Stimulated activated CD8-positive, alpha-beta memory T cell treated with anti-CD3 and anti-CD28 coated beads, Interleukin-4, amount 100 ng/mL, for 1 hour (primary cell): Measurements from ENCODE around the gene TANC2.
A peak's percentile ranks its signal among the peaks of the same experiment; 100 is the strongest.
"Not testable (repeated sequence)": the region's sequence is repeated elsewhere in the genome, so short reads cannot be mapped to it uniquely, and the experiment has no call there.

Source experiments
- DNase-seq, 2 donors: peaks; one replicate each; pipeline ENCODE4 v3.0.0-alpha.2; 2020; ENCODE audit warnings: low read depth in 2 of 2, low spot score in 1 of 2

The TANC2 gene

DNA sequence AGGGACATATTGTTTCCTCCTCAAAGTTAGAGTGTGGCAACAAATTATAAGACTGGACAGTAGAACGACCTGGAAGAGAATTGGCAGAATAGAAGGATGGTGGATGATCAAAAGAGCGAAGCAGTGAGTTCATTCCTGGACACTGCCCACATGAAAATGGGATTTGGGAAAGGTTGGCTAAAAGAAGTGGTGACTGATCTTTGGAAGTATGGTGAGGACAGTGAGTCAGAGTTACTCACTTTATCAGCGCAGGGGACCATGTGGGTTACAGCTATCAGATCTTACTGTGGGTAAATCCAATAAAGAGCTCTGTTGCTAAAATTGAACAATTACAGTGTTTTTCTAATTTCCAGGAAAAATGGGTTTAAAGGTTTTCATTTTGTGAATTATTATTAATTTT is 2.7 kb upstream of the TANC2 start:
- no peak for DNase-seq

- no peak for DNase-seq
Measured at GRCh38 chr17:62964506-62964905, 1.5 kb upstream of the TANC2 start.

DNA sequence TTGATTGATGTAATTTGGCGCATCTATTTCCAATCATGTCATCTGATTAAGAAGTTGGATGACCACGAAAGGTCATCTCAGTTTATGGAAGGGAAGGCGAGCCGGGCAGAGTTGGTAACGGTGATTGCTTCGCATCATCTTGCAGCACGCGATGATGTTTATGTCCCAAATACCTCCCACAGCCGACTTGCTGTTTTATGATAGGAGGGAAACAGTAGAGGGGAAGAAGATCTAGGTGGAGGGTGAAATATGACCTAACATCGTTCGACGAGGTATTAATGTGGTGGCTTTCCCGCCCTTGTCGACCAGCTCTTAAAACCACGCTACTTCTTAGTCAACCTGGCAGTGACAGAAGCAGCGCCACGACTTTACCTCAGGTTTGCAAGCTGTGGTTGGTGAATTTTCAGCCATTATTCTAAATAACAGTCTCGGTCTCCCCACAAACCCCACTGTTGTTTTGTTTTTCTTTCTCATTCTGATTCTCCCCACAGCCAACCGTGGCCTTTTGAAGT is 805 bp upstream of the TANC2 start:
- DNase-seq, result no peak

GRCh38 chr17:62966426-62967204 is 580 bp downstream of the TANC2 start:
- DNase-seq, result peak in 1 of 2 donors; percentile 38

DNA sequence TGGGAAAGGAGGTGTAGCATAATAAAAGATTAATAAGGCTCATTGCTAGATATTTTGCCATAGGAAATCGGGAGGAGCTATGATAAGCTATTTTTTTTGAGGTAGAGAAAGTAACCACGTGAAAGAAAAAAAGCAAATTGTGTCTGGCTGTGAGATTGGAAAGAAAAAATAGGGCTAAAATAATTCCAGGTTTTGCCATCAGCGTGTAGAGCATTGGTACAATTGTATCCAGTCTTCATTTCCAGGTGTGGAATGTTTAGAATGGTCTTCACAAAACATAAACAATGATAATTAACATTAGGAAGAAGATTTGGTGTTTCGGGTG is 1.1 kb downstream of the TANC2 start:
- DNase-seq, result no peak

- no peak for DNase-seq
Measured at GRCh38 chr17:62968445-62968923, 2.4 kb downstream of the TANC2 start.

- no peak for DNase-seq
Measured at GRCh38 chr17:62970610-62971009, 4.6 kb downstream of the TANC2 start.

- DNase-seq, result no peak
Measured at GRCh38 chr17:62971853-62972252, 5.8 kb downstream of the TANC2 start.

DNA sequence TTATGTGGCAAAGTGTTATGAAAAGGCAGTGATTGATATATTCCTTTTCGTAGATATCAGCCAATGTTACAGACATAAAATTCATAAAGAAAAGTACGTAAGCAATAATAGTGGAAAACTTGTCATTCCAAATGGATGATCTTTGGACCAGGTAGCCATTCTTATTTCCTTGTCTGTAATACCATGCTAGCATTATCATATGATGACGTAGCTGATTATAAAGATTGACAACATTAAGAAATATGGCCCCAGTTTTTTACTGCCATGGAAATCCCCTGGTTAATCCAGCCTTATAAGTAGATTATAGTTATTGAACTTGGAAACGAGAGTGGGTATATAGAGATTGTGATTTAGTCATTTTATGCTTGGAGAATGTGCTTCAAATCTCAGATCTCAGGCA is 8.8 kb downstream of the TANC2 start:
- DNase-seq, result no peak

DNA sequence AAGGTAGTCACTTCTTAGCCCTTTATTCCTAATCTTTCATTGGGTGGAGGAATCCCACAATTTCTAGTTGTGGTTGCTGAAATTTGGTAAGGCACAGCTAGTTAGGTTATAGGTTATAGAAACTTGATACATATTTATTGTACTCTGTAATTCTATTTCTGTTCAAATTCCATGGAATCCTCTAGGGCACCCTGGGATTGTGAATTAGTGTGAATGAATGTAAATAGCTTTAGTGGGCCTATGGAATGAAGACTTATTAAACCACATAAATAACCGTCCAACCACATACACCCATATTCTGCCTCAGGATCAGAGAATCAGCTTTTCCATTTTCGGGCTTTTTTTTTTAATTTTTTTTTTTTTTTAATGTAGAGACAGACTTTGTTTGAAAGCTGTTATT is 9.2 kb downstream of the TANC2 start:
- no peak for DNase-seq

DNA sequence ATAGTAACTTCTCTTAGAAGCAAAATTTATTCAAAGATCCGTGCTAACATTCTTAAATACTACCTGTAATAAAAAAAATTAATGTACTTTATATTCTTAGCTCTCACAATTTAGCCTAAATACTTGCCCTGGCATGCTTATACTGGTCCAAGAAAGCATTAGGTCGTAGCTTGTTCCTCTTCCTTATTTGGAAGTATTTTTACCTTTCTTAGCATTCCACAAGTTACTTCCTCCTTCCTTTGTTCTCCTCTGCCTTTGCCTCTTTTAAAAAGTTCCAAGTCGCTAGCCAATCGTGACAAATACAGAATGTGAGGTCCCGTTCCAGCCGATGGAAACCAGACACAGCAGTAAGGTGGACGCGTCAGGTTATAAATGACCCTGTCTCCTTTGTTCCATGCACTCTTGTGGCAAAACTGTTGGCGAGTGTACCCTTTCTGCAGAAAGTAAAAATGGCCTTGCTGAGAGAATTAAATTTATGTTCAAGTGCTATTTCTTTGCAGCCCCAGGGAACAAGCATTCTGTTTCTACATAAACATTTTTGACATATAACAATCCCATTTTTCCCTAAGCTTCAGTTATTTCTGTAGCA is 10.7 kb downstream of the TANC2 start:
- DNase-seq, result not testable (repeated sequence)

- DNase-seq, result no peak
Measured at GRCh38 chr17:62980842-62981241, 14.8 kb downstream of the TANC2 start.

- DNase-seq, result no peak
Measured at GRCh38 chr17:62981933-62982332, 15.9 kb downstream of the TANC2 start.

DNA sequence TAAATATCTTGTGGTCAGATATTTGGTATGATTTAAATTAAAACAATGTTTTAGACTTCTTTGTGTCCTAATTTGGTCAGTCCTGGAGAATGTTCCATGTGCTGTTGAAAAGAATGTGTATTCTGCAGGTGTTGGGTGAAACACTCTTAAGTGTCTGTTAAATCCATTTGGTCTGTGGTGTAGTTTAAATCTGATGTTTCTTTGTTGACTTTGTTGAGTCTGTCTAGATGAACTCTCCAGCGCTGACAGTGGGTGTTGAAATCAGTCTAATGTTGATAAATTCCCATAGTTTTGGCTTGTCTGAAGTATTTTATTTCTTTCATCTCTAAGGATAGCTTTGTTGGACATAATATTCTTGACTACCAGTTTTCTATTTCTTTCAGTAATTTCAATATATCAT is 18.8 kb downstream of the TANC2 start:
- DNase-seq, result no peak

- DNase-seq, result no peak
Measured at GRCh38 chr17:62986549-62986948, 20.5 kb downstream of the TANC2 start.

DNA sequence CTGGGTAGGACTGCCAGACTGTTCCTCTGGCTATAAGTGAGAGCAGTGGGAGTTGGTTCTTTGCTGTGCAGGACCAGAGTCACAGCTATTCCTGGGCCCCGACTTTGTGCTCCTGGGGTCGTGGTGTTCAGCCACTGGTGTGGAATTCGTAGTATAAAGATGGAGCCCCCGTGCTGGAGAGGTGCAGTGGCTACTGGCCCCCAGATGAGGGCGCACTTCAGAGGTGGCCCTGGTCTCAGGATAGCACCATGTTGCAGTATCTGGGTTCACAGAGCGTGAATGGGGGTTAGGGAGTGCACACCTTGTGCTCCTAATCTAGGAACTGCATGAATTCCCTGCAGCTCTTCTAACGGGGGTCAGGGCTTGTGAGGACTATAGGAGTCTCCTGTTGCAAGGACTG is 21.1 kb downstream of the TANC2 start:
- DNase-seq, result no peak

- DNase-seq, result no peak
Measured at GRCh38 chr17:62989501-62989900, 23.5 kb downstream of the TANC2 start.

DNA sequence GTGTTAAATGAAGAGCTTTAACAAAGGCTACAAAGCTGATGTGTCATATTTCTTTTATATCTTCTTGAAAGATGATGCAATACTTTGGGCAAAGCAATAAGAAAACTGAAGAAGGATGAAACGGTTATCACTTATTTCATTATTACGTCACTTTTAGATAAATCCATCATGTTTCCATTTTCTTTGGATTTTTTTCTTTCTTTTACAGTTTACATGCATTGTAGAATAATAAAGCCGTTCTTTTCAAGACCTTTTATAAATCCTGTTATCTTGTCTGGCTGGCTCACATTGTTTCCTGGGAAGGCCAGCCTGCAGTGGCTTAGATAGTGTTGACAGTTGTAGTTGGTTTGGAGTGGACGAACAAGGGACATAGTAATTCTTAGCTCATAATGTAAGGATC is 28.9 kb downstream of the TANC2 start:
- DNase-seq, result no peak

DNA sequence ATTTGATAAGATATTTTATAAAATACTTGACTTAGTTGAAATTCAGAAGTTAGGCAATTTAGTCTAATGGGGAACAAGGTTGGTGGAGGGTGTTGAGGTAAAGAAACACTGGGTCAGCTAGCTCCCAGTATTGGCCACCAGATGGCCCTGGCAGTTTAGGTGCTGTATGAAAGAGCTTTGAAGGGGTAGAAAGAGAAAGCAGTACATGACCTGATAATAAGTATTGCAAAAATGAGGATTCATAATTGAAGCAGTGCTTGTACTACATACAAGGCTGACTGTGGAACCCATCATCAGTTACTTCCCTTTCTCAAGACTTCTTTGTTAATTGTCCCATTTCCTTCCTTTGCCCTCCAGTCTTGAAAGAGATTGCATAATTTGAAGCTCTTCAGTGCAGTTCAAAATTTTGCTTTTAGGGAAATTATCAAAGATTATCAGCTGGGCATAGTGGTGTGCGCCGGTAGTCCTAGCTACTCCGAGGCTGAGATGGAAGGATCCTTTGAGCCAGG is 29.4 kb downstream of the TANC2 start:
- DNase-seq, result no peak

DNA sequence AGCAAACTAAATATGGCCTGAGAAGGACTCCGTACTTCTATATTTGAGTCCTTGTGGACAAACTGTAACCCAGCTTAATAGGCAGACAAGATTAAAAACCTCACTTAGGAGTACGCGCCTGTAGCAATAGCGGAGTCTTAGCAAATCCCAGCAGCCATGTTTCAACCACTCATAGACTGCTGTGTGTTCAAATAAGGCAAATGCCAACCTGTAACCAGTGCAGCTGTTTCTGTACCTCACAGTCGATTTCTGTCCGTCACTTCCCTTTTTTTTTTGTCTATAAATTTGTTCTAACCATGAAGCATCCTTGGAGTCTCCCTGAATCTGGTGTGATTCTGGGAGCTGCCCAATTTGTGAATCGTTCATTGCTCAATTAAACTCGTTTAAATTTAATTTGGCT is 30.2 kb downstream of the TANC2 start:
- DNase-seq, result no peak

GRCh38 chr17:62998166-62998565 is 32.1 kb downstream of the TANC2 start:
- DNase-seq, result no peak

GRCh38 chr17:62998665-62999393 is 32.8 kb downstream of the TANC2 start:
- no peak for DNase-seq
